SK-N-SH (cell line): ENCODE data around the gene ABRACL. TPM values are rescaled to one million over a fixed set of nuclear protein-coding genes. Genes with fewer than 3 reads are reported as not detected.
"Not testable (repeated sequence)": the region's sequence is repeated elsewhere in the genome, so short reads cannot be mapped to it uniquely, and the experiment has no call there.

ENCODE experiments used
- CTCF ChIA-PET: fragments of 300-600, 350-600 bp; formaldehyde crosslinking; extraction: SDS; loops from one replicate; lab custom pipeline; 2021; lab: Yijun Ruan, JAX
- POLR2A ChIA-PET: fragments of 350-600 bp; sonication (Branson Sonifier 250); formaldehyde crosslinking; extraction: SDS; loops from one replicate; lab custom pipeline; 2020; ENCODE audit warnings: antibody characterized with exemption, inconsistent platforms; lab: Yijun Ruan, JAX
- DNase-seq: peaks from one replicate; pipeline ENCODE4 v3.0.0; 2012
- H2AFZ ChIP-seq: fragments of 200-600 bp; sonication (generic); 2 replicates; pipeline ENCODE4 v1.8.1; 2016; ENCODE audit warnings: antibody characterized with exemption, mild to moderate bottlenecking, low read depth
- H3F3A ChIP-seq: fragments of 200-600 bp; sonication (generic); replicated peaks from 2 replicates; pipeline ENCODE3; 2016; ENCODE audit warnings: antibody characterized with exemption, mild to moderate bottlenecking; ENCODE audit not compliant: insufficient read depth
- H3K27ac ChIP-seq, 2 experiments: fragments of 200-500 bp in 1 of 2; fragments of 200-600 bp in 1 of 2; sonication (Bioruptor generic) in 1 of 2; sonication (generic), shearing (Covaris generic) in 1 of 2; 2 replicates each; pipeline versions ENCODE4 v1.5.1 to v1.6.1; 2014 to 2016; ENCODE audit warnings: low read depth in 2 of 2, inconsistent platforms in 1 of 2, low read length in 1 of 2, mild to moderate bottlenecking in 1 of 2, mixed read lengths in 1 of 2
- H3K27me3 ChIP-seq: fragments of 200-600 bp; sonication (generic), shearing (Covaris generic); 2 replicates; pipeline ENCODE4 v1.6.1; 2016; ENCODE audit warnings: mixed run types; ENCODE audit not compliant: insufficient read depth
- H3K36me3 ChIP-seq, 2 experiments: fragments of 200-500 bp in 1 of 2; fragments of 200-600 bp in 1 of 2; sonication (Bioruptor generic) in 1 of 2; sonication (generic) in 1 of 2; replicated peaks in 1 of 2; 2 replicates each; pipeline versions ENCODE3 to v1.5.1; 2014 to 2016; ENCODE audit warnings: low read length in 1 of 2, mild to moderate bottlenecking in 1 of 2; ENCODE audit not compliant: insufficient read depth in 2 of 2, control insufficient read depth in 1 of 2
- H3K4me1 ChIP-seq, 2 experiments: fragments of 200-500 bp in 1 of 2; fragments of 200-600 bp in 1 of 2; sonication (Bioruptor generic) in 1 of 2; sonication (generic), shearing (Covaris generic) in 1 of 2; 2 replicates each; pipeline versions ENCODE4 v1.5.1 to v1.6.1; 2014 to 2016; ENCODE audit warnings: low read depth in 1 of 2, low read length in 1 of 2, mixed run types in 1 of 2; ENCODE audit not compliant: insufficient read depth in 2 of 2, control insufficient read depth in 1 of 2
- H3K4me2 ChIP-seq: fragments of 200-600 bp; sonication (generic), shearing (Covaris generic); 2 replicates; pipeline ENCODE4 v1.6.1; 2017; ENCODE audit warnings: mixed run types
- H3K4me3 ChIP-seq, 2 experiments: fragments of 200-500 bp in 1 of 2; fragments of 200-600 bp in 1 of 2; sonication (Bioruptor generic) in 1 of 2; sonication (generic), shearing (Covaris generic) in 1 of 2; 2 replicates each; pipeline versions ENCODE4 v1.5.1 to v1.8.1; 2014 to 2016; ENCODE audit warnings: low read depth in 2 of 2, inconsistent platforms in 1 of 2, low read length in 1 of 2, mild to moderate bottlenecking in 1 of 2, mixed read lengths in 1 of 2, moderate library complexity in 1 of 2
- H3K79me2 ChIP-seq: fragments of 200-600 bp; sonication (generic); 2 replicates; pipeline ENCODE4 v1.8.1; 2017; ENCODE audit warnings: mild to moderate bottlenecking; ENCODE audit not compliant: insufficient read depth
- H3K9ac ChIP-seq: fragments of 200-600 bp; sonication (generic); 2 replicates; pipeline ENCODE4 v1.6.1; 2017; ENCODE audit warnings: mixed run types
- H3K9me2 ChIP-seq: fragments of 200-600 bp; sonication (generic); 2 replicates; pipeline ENCODE4 v1.6.1; 2017; ENCODE audit warnings: mixed run types
- H3K9me3 ChIP-seq: fragments of 200-600 bp; sonication (generic); 2 replicates; pipeline ENCODE4 v1.6.1; 2017; ENCODE audit warnings: mixed run types, mild to moderate bottlenecking, moderate library complexity
- H4K20me1 ChIP-seq: fragments of 200-600 bp; sonication (generic); 2 replicates; pipeline ENCODE4 v1.6.1; 2017; ENCODE audit warnings: mild to moderate bottlenecking, mixed run types; ENCODE audit not compliant: insufficient read depth
- FOSL2 ChIP-seq: IDR thresholded peaks from 2 replicates; pipeline ENCODE4 v1.4.0; 2012; ENCODE audit warnings: low read depth, mild to moderate bottlenecking, moderate library complexity, borderline replicate concordance
- FOXJ3 ChIP-seq: sonication (generic); formaldehyde crosslinking; IDR thresholded peaks from 2 replicates; pipeline ENCODE4 v1.5.1; 2020; ENCODE audit warnings: mild to moderate bottlenecking, missing genetic modification reagents
- RAD21 ChIP-seq: IDR thresholded peaks from 2 replicates; pipeline ENCODE4 v1.6.1; 2012; ENCODE audit warnings: mild to moderate bottlenecking, low read length
- RFX5 ChIP-seq: IDR thresholded peaks from 2 replicates; pipeline ENCODE4 v1.6.1; 2012; ENCODE audit warnings: mild to moderate bottlenecking, improper control_type of control experiment, low read length
- RXRA ChIP-seq: IDR thresholded peaks from 2 replicates; pipeline ENCODE4 v1.4.0; 2012; ENCODE audit warnings: low read depth, mild to moderate bottlenecking, borderline replicate concordance
- TAF1 ChIP-seq: IDR thresholded peaks from 2 replicates; pipeline ENCODE4 v1.6.1; 2012; ENCODE audit warnings: low read depth, mild to moderate bottlenecking, low read length, moderate library complexity, borderline replicate concordance
- WGBS: methylation state at CpG from one replicate; pipeline ENCODE4 v1.1.6; 2017; ENCODE audit warnings: low lambda C conversion rate; 5-methylcytosine and 5-hydroxymethylcytosine counted together
- polyA plus RNA-seq, 3 experiments: library from polyadenylated mRNA; depleted of rRNA; stranded (reverse); fragments of >200 nt; gene quantifications; 2 replicates each; pipeline ENCODE4 v1.2.3, GENCODE V29; 2012
- TF ChIP-seq, protein P1 (sequence below): IDR thresholded peaks from 2 replicates; pipeline ENCODE4 v1.6.1; 2012; ENCODE audit warnings: mild to moderate bottlenecking, low read depth, low read length, moderate library complexity
- TF ChIP-seq, protein P2 (sequence below): fragments of 150-350 bp; IDR thresholded peaks from 2 replicates; pipeline ENCODE4 v1.6.1; 2017; ENCODE audit warnings: antibody characterized with exemption, low read length, low read depth, borderline replicate concordance
- TF ChIP-seq, protein P3 (sequence below): IDR thresholded peaks from 2 replicates; pipeline ENCODE4 v1.4.0; 2012; ENCODE audit warnings: low read depth, borderline replicate concordance
- TF ChIP-seq, protein P4 (sequence below): fragments of 150-350 bp; IDR thresholded peaks from 2 replicates; pipeline ENCODE4 v1.6.1; 2016; ENCODE audit warnings: mild to moderate bottlenecking, low read depth, low read length
- TF ChIP-seq, protein P5 (sequence below): fragments of 200-600 bp; sonication (generic); IDR thresholded peaks from 2 replicates; pipeline ENCODE4 v1.6.1; 2017; ENCODE audit warnings: antibody characterized with exemption, mild to moderate bottlenecking, moderate library complexity

The ABRACL gene
- polyA plus RNA-seq, 1 of the 3 experiments (the other 2 are of a cell fraction): 22.9 TPM

DNA sequence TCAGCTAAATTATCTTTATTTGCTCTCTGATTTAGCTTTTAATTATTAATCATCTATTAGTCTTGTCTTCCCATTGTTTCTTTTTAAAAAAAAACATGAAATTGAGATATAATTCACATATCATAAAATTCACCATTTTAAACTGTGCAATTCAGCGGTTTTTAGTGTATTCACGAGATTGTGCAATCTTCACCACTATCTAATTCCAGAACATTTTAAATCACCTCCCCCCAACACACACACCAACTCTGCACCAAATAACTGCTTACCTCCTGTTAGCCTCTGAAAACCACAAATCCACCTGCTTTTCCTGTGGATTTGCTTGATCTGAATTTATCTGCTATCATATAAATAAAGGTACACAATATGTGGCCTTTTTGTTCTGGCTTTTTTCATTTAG is 8.8 kb upstream of the ABRACL start (continued):
- TF ChIP-seq, protein P1, sequence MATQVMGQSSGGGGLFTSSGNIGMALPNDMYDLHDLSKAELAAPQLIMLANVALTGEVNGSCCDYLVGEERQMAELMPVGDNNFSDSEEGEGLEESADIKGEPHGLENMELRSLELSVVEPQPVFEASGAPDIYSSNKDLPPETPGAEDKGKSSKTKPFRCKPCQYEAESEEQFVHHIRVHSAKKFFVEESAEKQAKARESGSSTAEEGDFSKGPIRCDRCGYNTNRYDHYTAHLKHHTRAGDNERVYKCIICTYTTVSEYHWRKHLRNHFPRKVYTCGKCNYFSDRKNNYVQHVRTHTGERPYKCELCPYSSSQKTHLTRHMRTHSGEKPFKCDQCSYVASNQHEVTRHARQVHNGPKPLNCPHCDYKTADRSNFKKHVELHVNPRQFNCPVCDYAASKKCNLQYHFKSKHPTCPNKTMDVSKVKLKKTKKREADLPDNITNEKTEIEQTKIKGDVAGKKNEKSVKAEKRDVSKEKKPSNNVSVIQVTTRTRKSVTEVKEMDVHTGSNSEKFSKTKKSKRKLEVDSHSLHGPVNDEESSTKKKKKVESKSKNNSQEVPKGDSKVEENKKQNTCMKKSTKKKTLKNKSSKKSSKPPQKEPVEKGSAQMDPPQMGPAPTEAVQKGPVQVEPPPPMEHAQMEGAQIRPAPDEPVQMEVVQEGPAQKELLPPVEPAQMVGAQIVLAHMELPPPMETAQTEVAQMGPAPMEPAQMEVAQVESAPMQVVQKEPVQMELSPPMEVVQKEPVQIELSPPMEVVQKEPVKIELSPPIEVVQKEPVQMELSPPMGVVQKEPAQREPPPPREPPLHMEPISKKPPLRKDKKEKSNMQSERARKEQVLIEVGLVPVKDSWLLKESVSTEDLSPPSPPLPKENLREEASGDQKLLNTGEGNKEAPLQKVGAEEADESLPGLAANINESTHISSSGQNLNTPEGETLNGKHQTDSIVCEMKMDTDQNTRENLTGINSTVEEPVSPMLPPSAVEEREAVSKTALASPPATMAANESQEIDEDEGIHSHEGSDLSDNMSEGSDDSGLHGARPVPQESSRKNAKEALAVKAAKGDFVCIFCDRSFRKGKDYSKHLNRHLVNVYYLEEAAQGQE: no peak
- no peak for TF ChIP-seq FOSL2

DNA sequence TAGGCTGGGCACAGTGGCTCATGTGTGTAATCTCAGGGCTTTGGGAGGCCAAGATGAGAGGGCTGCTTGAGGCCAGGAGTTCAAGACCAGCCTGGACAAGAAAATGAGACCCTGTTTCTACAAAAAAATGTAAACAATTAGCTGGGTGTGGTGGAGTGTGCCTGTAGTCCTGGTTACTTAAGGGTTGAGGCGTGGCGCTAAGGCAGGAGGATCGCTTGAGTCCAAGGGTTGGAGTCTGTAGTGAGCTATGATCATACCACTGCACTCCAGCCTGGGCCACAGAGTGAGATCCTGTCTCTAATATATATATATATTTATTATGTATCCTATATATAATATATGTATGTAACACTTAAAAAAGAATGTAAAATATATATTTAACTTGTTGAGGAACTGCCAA is 7.9 kb upstream of the ABRACL start:
- Histone ChIP-seq H4K20me1 (no peaks in the 10 kb centered on the region), H3K4me1 (no peaks in the 10 kb centered on the region; a peak in 1 of 4 replicates), H3K9me3 (no peaks in the 10 kb centered on the region), H3K27ac (no peak overlapping the region), H3K4me3 (no peak overlapping the region), H3K79me2 (no peaks in the 10 kb centered on the region), H3F3A (no peaks in the 10 kb centered on the region), H3K9ac (no peak overlapping the region), H3K4me2 (no peak overlapping the region), H3K36me3 (no peaks in the 10 kb centered on the region), H2AFZ (no peak overlapping the region), H3K9me2 (no peaks in the 10 kb centered on the region), H3K27me3 (no peaks in the 10 kb centered on the region)
- no peak for DNase-seq
- TF ChIP-seq RAD21: no peak
- TF ChIP-seq FOXJ3 (CRISPR knock-in tag): no peak
- TF ChIP-seq, protein P2, sequence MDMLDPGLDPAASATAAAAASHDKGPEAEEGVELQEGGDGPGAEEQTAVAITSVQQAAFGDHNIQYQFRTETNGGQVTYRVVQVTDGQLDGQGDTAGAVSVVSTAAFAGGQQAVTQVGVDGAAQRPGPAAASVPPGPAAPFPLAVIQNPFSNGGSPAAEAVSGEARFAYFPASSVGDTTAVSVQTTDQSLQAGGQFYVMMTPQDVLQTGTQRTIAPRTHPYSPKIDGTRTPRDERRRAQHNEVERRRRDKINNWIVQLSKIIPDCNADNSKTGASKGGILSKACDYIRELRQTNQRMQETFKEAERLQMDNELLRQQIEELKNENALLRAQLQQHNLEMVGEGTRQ: no peak
- no peak for TF ChIP-seq RXRA
- TF ChIP-seq, protein P3, sequence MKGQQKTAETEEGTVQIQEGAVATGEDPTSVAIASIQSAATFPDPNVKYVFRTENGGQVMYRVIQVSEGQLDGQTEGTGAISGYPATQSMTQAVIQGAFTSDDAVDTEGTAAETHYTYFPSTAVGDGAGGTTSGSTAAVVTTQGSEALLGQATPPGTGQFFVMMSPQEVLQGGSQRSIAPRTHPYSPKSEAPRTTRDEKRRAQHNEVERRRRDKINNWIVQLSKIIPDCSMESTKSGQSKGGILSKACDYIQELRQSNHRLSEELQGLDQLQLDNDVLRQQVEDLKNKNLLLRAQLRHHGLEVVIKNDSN: no peak
- TF ChIP-seq, protein P4, sequence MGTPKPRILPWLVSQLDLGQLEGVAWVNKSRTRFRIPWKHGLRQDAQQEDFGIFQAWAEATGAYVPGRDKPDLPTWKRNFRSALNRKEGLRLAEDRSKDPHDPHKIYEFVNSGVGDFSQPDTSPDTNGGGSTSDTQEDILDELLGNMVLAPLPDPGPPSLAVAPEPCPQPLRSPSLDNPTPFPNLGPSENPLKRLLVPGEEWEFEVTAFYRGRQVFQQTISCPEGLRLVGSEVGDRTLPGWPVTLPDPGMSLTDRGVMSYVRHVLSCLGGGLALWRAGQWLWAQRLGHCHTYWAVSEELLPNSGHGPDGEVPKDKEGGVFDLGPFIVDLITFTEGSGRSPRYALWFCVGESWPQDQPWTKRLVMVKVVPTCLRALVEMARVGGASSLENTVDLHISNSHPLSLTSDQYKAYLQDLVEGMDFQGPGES: no peak
- no peak for TF ChIP-seq RFX5
- no peak for TF ChIP-seq TAF1
- TF ChIP-seq, protein P5, sequence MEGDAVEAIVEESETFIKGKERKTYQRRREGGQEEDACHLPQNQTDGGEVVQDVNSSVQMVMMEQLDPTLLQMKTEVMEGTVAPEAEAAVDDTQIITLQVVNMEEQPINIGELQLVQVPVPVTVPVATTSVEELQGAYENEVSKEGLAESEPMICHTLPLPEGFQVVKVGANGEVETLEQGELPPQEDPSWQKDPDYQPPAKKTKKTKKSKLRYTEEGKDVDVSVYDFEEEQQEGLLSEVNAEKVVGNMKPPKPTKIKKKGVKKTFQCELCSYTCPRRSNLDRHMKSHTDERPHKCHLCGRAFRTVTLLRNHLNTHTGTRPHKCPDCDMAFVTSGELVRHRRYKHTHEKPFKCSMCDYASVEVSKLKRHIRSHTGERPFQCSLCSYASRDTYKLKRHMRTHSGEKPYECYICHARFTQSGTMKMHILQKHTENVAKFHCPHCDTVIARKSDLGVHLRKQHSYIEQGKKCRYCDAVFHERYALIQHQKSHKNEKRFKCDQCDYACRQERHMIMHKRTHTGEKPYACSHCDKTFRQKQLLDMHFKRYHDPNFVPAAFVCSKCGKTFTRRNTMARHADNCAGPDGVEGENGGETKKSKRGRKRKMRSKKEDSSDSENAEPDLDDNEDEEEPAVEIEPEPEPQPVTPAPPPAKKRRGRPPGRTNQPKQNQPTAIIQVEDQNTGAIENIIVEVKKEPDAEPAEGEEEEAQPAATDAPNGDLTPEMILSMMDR: no peak
- CTCF ChIA-PET: interaction anchor here (4.5 kb wide), 1 partner anchor 32 kb away, joined by 12 read pairs; the partner anchor contains the start of gene REPS1
- POLR2A ChIA-PET: no interaction called here
- WGBS: 87% methylated on average over 3 of the region's 3 CpGs

DNA sequence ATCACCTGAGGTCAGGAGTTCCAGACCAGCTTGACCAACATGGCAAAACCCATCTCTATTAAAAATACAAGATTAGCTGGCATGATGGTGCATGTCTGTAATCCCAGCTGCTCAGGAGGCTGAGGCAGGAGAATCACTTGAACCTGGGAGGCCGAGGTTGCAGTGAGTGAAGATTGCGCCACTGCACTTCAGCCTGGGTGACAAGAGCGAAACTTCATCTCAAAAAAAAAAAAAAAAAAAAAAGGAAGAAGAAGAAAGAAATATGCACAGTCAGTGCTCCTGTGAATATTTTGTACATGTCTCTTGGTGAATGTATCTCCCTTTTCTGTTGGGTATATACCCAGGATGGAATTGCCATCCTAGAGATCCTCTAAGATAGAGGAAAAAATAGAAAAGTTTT is 3.1 kb upstream of the ABRACL start:
- CTCF ChIA-PET: not testable (repeated sequence)
- 90% methylated on average over 3 of the region's 3 CpGs for WGBS

More for the DNA sequence above, 3.1 kb upstream of the ABRACL start:
- H3K9ac ChIP-seq, H3K9me2 ChIP-seq, H4K20me1 ChIP-seq, H3K27ac ChIP-seq, H3K9me3 ChIP-seq, H3F3A ChIP-seq, H3K27me3 ChIP-seq, H3K4me3 ChIP-seq, DNase-seq, H2AFZ ChIP-seq, H3K4me2 ChIP-seq, H3K36me3 ChIP-seq, H3K79me2 ChIP-seq, POLR2A ChIA-PET: not testable (repeated sequence)
- peaks cover 7 to 12% of the 10 kb centered on the region in 2 experiments; a peak in 3 of 4 replicates for H3K4me1 ChIP-seq
